Central memory CD4-positive, alpha-beta T cell (primary cell): ENCODE data around the gene ZNF407.

Experiments used
- DNase-seq: peaks from one replicate; pipeline ENCODE4 v3.0.0; 2022

ZNF407 gene

DNA sequence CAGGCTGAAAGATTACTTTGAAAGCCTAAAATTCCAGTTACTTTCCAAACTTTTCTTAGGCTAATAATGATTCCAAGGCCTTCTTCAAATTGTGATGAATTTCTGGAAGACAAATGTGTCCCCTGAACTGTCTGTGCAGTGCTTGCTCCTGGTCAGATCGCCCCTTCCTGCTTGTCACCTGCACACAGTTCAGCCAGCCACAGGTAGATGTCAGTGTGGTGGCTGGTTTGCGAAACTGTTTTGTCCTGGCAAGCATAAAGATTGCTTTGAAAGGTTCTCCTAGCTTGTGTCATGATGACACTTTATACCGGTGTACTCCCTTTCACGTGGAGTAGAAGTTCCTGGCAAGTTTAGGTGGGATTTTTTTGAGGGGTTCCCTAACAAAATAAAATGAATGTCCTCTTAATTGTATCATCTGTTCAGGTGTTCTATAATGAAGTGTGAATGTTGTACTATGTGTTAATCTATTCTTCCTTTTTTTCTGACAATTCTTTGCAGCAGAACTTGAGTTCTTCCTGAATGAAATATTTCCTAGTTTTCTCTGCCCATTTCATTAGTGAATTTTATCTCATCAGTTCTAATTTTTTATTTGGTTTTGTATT, 298.8 kb downstream of the ZNF407 start:
- DNase-seq: peak; percentile 22

DNA sequence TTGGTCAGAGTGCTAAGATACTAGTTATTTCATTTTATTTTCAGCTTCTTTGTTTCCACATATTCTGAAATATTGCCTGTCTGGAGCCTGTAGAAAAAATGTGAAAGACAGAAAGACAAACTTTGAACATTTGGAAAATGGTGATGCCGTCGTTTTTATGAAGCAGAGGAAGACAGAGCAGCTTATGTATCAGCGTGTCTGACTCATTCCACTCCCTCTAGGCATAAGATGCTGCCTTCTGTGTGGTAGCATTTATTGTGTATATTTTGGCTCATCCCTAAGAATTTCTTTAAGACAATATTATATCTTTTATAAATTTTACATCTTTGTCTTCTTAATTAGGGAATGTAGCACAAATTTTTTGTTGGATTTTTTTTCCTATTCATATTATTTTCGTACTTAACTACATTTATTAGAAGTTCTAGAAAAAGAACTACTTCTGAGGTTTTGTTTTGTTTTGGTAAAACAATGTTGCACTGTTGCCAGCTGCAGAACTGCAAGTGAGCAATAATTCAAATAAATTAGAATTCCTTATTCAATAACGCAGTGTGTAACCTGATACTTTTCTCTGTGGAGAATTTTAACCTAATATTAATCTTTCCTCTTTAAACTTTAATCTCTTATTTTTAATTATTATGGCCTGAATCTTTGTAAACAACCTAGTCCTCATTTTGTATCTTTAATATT, 300.4 kb downstream of the ZNF407 start:
- DNase-seq: no peak

DNA sequence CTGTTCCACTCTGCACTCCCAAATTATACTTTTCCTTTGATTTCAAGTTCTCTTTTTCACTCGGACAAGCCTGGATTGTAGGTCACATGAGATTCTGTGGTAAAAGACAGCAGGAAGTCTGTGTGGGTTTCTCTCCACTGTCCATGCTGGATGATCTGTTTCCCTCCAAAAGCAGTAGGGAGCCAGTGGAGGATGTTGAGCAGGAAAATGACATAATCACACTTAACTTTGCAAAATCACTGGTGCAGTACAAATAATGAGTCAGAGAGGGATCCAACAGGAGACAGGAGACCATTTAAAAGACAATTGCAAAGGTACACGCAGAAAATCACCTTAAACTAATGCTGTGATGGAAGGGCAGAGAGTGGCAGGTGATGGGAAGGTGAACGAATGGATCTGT, 301.3 kb downstream of the ZNF407 start:
- DNase-seq: no peak

DNA sequence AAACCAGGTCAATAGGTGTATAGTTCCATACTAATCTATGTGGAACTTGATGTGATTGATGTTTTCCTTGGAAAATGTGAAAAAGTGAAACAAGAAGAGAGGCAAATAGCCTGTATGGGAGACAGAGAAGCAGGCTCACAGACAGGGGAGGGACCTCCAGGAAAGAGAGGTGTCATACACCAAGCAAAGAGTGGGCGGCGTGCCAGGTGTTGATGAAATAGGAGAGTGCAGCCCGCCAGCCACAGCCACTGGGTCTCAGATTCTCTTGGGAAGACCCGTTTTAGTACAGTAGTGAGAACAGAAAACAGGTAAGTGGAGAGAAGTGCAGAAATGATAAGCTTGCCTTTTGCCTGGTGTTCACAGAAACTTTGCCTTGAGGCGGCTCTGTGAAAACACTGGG, 301.9 kb downstream of the ZNF407 start:
- DNase-seq: no peak

DNA sequence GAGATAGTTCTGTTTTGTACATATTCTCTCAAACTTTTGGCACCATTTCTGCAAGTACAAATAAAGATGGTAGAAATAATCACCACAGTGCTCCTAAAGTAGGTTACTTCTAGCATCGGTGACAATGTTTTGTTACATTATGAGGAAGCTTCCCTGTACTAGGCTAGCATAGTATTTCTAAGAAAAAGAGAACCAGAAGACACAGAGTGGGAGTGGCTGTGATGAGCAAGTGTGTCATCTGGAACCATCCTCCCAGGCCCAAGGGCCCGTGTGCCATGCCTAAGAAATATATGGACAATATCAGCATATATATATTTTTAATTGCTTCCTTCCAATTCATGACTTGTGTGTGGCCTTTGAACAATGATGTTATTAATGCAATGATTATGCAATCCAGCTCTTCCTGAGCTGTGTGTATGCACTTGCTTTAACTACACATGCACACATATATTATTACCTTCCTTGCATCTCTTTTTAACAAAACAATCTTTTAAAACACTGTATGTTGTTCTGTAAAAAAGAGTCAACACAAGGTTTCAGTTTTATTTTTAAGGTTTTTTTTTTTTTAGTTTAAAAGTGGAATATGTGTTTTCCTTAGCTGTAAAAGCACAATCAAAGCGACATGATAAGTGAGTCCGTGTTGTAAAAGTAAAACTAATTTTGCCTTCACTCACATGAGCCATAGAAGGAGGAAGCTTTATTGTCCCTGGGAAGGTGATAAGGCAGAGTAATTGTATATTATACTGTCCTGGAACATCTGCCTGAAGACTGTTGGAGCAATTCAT, 303.9 kb downstream of the ZNF407 start:
- DNase-seq: no peak

DNA sequence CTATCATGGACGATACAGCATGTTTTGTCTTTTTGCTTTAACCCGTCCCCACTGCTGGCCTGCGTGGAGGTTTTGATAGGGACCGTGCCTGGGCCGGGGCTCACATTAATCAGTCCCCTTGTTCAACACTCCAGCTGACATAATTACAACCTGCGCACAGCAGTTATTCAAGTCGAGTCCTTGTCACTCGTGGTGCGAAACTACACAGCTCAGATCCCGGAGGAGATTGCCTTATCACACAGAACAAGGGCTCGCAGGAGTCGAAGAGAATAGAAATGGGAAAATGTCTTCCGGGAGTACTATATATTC, 304.4 kb downstream of the ZNF407 start:
- no peak for DNase-seq

DNA sequence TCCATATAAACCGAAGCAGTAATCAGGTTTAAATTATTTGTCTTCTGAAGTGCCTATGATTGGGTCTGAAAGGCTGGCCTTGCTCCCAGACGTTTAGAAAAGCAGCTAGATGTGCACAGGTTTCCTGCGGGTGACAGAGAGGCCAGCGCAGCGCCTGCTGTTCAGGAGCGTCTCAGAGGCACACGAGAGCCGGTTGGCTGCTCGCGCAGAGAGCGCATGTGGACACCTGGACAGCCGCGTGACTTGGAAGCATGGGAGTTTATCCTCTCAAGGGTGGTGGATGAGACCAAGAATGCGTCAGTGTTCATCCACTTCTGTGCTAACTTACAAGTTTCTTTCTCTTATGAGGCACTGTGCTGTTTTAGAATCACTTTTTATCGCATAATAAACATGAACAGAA, 307.6 kb downstream of the ZNF407 start:
- DNase-seq: no peak

DNA sequence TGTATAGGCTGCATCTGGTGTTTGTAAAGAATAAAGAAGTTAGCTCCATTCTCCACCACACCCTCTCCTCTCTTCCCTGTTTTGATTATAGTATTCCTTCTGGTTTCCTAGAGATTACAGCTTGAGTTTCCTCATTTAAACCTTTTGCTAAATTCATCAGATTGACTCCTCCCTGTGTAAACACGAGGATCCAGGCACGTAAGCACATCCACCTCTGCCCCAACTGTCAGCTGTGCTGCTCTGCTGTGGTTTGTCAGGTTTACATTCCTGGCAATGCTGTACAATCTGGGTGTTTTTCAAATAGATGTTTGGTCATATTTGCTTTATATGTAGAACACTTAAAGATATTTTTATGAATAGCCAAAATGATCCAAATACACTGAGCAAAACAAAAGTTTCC, 308.5 kb downstream of the ZNF407 start:
- DNase-seq: no peak

DNA sequence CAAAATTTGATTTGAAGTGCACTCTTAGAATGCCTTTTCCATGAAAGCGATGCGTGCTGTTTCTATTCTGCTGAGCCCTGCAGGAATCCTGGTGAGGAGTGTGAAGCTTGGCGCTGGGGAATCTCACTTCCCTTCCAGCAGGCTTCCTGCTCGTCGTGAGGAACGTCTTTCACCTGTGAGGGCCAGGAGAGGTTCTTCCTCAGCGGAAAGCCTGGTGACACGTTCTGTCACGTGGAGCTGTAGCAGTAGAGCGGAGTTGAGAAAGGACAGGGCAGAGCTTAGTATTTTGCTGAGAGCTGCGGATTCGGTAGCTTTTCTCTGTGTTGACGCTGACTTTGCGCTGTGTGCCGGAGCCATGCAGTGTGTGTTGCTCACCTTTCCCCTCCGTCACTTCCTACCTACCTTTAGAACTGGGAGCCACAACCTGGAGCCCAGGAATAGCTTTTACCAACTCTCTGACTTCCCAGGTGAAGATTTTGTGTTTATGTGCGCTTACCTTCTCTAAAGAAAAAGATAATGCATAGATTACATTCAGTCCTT, 316.5 kb downstream of the ZNF407 start:
- DNase-seq: no peak

DNA sequence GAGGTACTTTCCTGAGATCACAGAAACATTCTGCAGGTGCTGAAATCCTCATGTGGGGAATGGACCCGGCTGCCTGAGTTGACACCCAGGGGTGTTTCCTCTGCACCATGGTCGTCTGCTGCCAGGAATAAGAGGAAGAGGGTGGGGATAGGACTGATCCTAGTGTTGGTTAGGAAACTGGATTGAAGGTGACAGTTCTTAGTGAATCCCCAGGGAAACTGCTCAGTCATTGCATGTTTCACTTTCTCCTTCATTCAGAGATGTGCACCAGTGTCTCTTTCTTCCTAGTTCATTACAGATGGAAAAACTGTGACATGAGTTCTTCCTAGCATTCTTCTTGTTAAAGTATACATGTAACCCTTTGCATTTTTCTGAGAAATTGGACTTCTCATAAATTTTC, 317.0 kb downstream of the ZNF407 start:
- DNase-seq: no peak

DNA sequence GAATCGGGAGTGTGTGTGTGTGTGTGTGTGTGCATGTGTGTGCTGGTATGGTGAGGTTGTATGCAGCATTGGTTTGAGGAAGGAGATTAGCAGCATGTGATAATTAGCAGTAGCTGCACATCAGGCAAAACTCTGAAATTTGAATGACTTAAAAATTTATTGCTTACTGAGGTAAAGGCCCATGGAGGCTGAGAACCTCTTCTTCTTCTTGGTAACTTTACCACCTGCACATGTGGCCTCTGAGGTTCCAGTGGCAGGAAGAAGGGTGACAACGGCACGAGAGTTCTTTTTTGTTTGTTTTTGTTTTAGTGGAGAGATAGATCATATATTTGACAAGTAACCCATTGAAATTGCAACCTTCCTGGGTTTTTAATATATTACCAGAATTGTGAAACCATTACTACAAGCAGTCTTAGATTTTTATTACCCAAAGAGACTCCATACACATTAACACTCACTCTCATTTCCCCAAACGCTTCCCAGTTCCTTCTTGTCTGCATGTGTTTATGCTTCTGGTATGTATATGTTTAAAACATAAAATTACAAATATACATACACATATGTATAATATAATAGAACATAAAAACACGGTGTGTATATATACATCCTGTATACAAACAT, 319.2 kb downstream of the ZNF407 start:
- DNase-seq: no peak

DNA sequence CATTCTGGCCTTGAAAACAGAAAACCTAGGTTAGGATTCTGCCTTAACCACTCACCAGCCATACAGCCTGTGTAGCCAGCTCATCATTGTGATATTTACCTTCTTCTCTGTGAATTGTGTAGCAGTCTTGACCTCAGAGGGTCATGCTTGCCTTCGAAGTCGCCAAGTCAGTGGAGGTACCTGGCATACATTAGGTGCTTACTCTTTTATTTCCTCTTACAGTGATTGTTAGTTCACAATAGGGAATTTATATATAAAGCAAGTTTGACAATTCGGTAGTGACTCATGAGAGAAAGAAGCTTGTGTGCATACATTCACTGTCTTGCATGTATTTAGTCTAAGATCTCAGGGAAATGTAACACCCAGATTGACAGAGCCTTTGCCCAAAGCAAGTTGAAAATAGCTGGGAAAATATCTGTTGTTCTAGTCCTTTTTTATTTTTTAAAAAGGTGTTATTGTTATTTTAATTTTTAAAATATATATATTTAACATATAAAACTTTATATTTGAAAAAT, 320.7 kb downstream of the ZNF407 start:
- DNase-seq: no peak

DNA sequence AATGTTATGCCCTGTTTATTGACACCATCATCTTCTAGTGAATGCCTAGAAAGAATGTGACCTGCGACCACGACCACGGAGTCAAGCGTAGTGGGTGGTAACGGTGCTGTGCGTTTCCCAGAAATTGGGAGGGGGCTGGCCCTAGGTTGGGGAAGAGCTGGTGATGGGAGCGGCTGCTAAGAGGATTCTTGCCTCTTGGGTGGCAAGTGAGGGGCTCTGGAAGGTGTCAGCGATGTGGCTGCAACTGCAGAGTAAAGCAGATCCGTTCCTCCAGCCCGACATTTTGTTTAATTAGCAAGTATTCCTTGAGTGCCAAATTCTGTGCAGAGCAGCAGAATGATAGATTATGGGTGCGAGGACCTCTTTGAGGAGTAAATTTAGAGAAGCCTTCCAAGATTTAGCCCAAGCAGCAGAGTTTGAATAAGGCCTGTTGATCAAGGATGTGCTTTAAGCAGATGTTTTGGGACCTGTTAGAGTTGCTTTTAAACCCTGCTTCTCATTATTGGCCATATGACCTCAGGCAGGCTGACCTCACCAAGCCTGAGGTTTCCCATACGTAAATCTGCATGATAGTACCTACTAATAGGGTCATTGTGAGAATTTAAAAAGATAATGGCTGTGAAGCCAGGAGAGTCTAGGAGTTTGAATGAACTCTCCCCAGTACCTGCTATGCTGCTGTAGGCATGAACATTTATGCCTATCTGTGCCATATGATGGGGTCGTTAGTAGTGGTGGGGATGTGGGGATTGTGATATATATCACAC, 323.6 kb downstream of the ZNF407 start:
- DNase-seq: no peak

DNA sequence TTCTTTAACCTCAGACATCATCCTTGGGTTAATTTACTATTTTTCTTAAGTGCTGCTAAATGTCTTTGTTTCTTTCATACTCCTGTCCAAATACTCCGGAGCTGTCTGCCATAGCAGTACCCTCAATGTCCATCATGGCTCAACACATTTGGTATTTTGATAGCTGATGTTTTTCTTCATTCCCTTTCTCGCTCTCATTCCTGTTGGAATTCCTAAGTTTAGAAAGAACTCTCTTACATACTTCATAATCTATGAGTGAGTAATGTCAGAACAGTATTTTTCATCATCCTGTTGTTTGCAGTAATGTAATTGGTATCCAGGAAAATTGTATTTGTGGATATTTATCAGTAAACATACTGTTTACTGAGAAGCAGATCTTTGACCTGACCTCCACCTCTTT, 328.4 kb downstream of the ZNF407 start:
- no peak for DNase-seq

DNA sequence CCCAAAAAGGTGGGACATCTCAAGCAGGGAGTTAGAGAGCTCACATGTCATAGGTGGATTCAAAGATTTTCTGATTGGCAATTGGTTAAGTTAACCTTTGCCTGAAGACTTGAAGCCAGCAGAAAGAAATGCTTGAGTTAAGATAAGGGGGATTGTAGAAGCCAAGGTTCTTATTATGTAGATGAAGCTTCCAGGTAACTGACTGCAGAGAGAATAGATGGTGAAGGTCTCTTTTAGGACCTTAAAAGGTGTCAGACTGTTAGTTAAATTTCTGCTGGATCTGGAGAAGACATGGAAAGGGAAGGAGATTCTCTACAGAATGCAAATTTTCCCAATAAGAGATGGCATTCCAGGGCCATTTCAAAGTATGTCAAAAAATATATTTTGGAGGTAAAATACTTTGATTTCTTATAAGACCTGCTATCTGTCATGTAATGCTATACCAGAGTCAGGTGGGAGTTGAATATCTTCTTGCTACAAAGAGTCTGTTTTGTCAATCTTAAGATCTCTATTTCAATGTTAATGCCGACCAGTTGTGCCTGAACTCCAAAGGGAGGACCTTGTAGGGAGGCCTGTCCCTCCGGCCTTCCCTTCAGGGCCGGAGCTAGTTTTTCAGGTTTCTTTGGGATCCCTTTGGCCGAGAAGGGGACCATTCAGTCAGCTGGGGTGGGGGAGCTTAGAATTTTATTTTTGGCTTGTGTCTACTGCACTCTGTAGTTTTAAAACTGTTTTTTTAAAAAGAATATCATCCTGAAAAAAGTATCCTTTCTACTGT, 330.7 kb downstream of the ZNF407 start:
- no peak for DNase-seq

DNA sequence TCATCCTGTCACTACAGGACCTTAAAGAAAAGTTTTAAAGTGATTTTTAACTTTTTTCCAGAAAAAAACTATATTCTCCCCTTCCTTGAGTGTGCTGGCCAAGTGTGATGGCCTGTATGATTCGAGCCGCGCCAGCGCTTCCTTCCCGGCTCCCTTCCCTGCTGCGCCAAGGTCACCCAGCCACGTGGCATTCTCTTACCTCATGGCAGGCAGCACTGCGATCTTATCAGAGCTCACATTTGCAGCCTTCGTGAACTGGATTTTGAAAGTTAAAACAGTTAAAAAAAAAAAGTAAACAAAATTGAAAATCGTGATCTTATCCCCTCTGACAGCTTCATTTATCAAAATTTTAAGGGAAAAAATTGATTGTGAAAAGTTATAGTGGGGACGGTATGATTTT, 331.4 kb downstream of the ZNF407 start:
- no peak for DNase-seq

DNA sequence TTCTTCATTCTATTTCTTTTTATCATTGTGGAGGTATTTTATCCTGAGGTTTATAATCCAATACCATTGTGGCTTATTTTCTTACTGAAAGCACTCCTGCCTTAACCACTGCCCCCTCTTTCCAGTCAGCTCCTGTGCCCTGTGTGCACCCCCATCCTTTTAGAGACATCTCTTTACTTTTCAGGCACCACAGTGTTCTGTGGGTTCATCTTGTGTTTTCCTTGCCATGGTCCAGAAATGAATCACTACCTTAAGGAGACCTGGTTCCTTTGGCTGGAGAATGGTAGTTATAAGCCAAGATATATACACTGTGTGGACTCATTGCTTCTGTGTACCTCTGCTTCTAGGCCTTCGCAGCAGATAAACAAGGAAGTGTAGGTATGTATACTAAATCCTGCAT, 332.9 kb downstream of the ZNF407 start:
- DNase-seq: no peak

DNA sequence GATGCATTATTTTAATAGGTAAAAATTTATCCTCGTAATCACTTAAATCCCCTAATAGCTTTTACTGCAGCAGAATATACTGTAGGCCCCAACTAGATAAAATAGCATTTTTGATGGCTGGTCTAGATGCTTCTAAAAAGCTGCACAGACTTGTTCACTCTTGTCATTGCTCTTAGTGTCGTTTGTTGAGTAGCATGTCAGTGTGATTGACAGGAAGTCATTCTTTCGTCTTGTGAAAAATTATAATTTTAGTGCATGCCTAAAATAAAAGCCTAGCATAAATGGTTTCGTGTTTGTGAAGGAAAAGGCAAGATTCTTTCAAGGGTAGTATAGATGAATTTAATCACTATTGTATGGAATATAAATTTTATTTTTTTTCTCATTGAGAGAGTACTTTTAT, 336.3 kb downstream of the ZNF407 start:
- DNase-seq: no peak

DNA sequence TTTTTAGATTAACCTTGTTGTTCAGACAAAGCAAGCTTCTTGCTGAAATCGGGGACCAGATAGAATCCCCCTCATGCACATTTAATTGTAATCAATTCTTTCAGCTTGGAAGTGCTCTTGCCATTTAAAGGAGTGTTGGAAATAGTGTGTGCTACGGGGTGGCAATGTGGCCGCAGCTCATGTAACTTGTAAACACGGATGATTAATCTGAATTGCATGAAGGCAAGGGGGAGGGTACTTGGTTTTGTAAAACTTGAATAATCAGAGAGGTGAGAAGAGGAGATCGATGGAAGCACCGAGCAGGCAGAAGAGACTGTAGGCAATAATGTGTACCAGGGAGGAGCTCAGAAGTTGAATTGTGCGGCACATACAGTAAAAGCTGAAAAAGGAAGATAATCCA, 337.8 kb downstream of the ZNF407 start:
- DNase-seq: no peak

DNA sequence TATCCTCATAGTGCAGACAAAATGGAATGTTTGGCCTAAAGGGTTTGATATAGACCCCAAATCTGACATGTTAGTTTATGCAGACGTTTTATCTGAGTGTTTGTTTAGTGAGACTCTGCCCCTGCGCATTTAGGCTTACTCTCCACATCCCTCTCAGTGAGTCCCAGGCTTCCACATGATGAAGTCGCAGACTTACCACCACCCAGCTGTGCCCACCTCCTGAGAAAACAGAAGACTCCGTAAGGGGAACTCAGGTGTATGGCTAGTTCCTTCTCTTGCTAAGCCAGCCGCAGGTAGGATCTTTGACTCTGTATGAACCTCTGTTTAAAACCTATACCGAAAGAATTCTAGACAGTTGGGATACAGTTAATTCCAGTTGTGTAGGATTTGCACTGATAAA, 338.7 kb downstream of the ZNF407 start:
- DNase-seq: no peak

DNA sequence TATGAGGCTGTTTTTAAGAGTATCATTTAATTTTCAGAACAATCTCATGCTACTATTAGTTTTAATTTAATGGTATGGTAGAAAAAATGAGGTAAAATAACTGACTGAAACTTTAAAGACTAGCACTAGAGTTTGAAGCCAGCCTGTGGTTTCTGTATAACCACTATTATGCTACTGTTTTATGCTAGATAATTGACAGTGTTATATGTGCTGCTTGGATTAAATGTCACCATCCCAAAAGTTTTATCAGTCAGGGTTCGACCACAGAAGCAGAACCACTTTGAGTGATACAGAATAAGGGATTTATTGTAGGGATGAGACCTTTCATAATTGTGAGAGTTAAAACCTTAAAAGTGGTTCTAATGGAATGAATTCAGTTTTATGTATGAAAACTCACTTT, 339.6 kb downstream of the ZNF407 start:
- DNase-seq: no peak

DNA sequence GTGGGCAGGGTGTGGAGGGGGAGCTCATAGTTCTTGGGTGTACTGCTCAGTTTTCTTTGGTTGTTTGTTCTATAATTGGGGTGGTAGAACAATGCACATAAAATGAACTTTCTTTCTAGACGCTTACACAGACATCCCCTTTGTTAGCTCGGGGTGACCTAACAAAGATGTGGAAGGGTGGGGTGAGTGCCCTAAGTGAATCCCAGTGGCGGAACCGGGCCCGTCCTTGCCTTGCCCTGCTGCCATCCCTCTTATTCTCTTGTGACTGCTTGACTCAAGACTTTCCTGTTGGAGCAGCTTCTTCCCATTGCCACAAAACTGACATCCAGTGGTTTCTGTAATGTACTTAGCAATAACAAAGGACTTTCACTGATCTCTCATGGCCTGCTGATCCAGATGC, 343.2 kb downstream of the ZNF407 start:
- DNase-seq: no peak
